SW 1271 (cell line): ENCODE measurements around the gene MIR17HG.
"Not testable (repeated sequence)": the region's sequence is repeated elsewhere in the genome, so short reads cannot be mapped to it uniquely, and the experiment has no call there.

ENCODE experiments used
- DNase-seq, 2 experiments: peaks; one replicate each; lab custom pipeline; 2025; lab: John Stamatoyannopoulos, UW

The MIR17HG gene

GRCh38 chr13:91347202-91347995 lies at the start of gene MIR17HG:
Gene MIR17HG, plus strand, starts transcription at chr13:91347687.
- DNase-seq = peak; percentile 69 to 88

- no peak for DNase-seq
Observed at GRCh38 chr13:91298060-91298459, 49.4 kb upstream of the MIR17HG start.

DNA sequence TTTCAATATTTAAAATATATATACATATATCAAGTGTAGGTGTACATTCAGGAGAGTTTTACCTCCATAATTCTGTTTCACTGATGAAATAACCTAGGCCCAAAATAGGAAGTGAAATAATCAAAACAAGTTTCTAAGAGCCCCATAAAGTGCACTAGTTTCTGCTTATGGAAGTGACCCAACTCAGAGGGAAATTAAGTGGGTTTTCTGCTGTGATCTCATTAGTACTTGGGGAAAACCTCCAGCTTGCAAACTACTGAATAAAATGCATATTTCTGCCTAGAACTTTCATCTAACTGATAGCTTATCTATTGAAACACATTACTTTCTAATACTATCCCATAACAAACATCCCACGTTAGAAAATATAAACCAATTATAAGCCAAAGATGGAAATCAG lies 45.4 kb upstream of the MIR17HG start:
- DNase-seq = no peak

DNA sequence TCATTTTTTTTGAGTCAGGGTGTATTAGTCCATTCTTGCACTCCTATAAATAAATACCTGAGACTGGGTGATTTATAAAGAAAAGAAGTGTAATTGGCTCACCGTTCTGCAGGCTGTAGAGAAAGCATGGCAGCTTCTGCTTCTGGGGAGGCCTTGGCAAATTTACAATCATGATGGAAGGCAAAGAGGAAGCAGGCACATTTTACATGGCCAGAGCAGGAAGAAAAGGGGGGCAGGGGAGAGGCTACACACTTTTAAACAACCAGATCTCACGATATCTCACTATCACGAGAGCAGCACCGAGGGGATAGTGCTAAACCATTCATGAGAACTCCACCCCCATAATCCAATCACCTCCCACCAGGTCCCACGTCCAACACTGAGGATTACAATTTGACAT lies 44.5 kb upstream of the MIR17HG start:
- no peak for DNase-seq

GRCh38 chr13:91304741-91305140 lies 42.7 kb upstream of the MIR17HG start:
- DNase-seq = no peak

DNA sequence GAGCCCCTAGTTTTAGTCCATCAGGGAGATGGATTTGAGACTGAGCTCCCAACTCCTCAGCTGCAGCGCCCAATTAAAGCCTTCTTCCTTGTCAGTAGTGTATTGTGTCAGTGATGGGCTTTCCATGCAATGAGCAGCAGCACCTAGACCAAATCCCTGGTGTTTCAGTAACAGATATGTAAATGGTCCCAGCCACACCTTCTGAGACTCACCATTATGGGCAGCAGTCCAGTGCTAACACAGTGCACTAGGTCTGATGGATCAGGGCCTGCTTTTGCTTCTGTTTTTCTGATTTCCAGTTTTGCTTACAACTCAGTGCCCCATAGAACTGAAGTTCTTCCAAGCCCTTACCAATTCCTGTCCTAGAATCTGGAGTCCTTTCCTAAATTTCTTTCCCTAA lies 41.8 kb upstream of the MIR17HG start:
- DNase-seq = no peak

- DNase-seq = no peak
Observed at GRCh38 chr13:91307887-91308286, 39.6 kb upstream of the MIR17HG start.

- peak in 1 of 2 experiments; percentile 8 for DNase-seq
Observed at GRCh38 chr13:91308299-91308698, 39.2 kb upstream of the MIR17HG start.

DNA sequence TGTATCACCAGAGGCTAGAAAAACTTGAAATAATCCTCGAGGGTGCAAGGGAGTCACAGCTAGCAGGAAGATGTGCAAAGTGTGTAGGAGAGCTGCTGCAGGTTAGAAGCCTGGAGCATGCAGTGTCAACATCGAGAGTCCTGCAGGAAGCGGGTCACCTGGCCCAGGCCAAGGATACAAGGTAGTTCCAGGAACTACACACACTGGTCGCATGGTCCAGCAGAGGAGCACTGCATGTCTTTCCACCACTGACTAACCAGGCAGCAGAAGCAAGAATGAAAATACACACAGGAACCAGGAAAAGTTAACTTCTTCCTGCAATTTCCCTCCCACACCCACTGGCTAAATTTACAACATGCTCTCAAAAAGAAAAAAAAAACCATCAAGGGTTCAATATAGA lies 36.0 kb upstream of the MIR17HG start:
- no peak for DNase-seq

- no peak for DNase-seq
Observed at GRCh38 chr13:91312324-91312723, 35.2 kb upstream of the MIR17HG start.

- peak in 1 of 2 experiments; percentile 10 for DNase-seq
Observed at GRCh38 chr13:91313103-91313502, 34.4 kb upstream of the MIR17HG start.

DNA sequence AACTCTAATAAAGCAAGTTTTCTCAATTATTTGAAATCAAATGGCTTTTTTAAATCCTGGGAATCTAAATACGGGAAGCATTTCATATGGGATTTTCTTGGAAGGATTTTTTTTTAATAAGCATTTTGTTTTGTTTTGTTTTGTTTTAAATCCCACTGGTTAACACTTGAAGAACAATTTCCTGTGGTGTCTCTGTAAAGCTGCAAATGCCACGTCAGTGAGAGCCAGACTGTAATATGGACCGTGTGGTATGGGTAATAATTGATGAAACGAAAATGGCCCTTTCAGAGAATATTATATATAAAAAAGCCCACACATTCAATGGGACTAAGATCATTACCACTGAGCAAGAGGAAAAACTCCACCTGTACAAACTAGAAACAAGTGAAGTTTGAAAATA lies 33.9 kb upstream of the MIR17HG start:
- DNase-seq = no peak

DNA sequence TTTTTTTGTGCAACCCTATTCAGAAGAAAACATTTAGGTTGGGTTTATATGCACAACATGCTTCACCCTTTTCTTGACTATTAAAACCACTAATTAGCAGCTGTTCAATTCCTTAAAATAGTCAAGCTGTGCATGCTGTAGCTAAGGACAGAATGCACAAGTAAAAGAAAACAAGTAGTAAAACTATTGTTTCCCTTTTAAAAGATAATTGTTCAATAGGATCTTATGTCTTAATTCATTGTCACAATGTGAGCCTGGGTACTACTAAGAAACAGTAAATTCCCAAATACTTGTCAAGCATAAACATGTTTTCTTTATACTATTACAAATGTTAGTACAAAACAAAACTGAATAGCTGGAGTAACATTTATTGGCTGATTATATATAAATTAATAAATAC lies 32.6 kb upstream of the MIR17HG start:
- no peak for DNase-seq

- DNase-seq = no peak
Observed at GRCh38 chr13:91318886-91319285, 28.6 kb upstream of the MIR17HG start.

DNA sequence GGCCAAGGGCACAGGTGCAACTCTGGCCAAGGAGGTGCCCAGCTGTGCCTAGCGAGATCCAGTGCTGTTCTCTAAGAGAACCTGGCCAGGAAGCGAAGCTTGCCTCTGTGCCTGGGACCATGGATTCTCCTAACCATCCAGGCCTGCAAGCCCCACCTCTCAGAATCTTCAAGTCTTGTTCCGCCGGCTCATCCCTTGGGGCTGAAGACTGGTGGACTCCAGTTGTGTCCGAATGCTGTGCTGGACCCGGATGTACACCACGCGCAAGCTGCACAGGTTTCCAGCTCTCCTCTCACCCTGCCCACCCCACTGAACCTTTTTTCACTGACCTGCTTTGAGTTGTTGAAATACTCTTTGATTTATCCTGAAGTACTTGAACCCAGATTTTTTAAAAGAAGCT lies 27.5 kb upstream of the MIR17HG start:
- no peak for DNase-seq

GRCh38 chr13:91320990-91321389 lies 26.5 kb upstream of the MIR17HG start:
- not testable (repeated sequence) for DNase-seq

- DNase-seq = no peak
Observed at GRCh38 chr13:91323349-91323748, 24.1 kb upstream of the MIR17HG start.

DNA sequence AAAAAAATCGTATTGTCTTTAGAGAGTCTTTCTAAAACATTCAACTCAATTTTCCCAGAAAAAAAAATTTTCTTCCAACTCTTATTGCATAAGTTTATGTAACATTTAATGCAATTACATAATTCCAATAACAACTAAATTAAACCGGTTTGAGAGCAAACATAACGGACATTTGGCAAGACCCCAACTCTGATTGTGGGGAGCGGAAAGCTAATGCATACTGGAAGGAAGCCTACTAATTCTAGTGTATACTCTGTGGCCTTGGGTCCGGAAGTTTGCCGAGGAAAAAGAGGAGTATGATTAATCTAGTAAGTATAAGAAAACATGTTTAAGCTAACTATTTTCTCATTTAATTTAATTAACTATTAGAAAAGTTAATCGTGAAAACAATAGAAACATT lies 21.3 kb upstream of the MIR17HG start:
- DNase-seq = no peak

DNA sequence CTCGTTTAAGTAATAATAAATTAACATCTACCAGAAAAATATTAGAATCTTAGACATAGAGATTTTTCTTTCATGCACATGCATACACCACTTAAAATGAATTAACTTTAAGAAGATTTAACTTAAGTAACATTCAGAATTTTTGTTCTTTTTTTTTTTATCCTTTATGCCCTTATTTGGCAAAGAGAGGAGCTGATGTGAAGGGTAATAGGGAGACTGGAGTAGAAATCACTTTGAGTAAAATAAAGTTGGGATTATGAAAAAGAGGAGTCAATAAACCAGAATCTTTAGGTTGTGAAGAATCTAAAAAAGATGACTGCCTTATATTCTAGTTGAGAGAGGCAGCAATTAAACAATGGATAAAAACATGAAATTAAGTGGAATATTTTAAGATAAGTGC lies 18.8 kb upstream of the MIR17HG start:
- DNase-seq = no peak

DNA sequence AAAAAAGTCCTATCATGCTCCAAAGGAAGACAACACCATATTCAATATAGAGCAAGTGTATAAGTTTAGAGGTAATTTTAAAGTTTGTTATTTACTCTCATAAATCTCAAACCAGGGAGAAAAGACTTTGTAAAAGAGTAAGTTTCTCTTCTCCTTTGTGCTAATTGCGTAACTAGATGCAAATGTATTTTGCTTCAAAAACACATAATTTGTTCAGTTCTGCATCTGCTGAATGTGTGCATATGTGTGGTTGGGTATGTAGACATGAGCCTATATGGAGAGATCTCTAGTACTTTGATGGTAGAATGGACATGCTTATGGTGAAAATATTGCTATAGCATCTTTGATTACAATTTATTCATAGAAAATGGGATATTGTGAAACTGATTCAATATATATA lies 17.8 kb upstream of the MIR17HG start:
- no peak for DNase-seq

DNA sequence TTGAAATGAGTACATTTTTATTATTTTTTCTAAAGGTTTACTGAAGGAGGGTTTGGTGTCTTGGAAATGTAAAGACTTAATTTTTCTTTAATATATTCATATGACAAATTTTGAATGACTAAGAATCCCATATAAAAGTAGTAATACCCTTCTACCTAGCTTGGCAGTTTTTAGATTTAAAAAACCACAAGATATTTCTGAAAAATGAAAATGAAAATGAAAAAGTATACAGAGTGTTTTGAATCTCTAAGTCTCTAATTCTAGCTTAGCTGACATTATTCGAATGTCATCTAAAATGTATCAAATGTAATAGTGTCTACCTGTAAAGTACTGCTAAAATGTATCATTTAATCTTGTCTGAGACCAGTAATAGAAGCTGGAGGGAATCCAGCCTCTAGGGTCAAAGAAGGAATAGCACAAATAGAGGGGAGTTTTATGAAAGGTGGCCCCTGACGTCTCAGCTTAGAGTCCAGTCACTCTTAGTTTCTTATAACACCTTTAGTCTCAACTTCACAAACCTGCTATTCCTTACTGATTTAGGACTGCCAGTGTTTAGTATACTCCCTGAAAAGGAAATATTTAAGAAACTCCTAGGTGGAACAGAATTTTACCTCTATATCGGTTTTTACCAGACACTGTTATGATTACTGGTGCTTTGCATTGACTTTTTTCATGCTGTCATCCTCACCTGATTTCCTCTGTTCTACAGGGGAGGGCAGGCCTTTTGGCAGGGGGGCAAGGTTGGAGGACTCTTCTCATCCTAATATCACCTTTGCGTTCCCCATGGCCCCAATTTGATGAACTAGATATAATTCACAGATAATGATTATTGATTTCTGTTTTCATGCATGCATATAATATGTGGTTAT lies 16.2 kb upstream of the MIR17HG start:
- no peak for DNase-seq

- no peak for DNase-seq
Observed at GRCh38 chr13:91346062-91346461, 1.4 kb upstream of the MIR17HG start.

GRCh38 chr13:91346850-91347201 lies 661 bp upstream of the MIR17HG start:
- DNase-seq = no peak
